SJCRH30 (cell line): ENCODE data around the gene ACTL8. TPM values are rescaled to one million over a fixed set of nuclear protein-coding genes. Genes with fewer than 3 reads are reported as not detected.

ENCODE experiments used
- DNase-seq, 2 experiments: peaks; one replicate each; pipeline ENCODE4 v3.0.0-alpha.2; 2015 to 2020
- H3K27ac ChIP-seq: fragments of 250-450 bp; sonication (Bioruptor Pico); 2 replicates; pipeline ENCODE4 v1.5.1; 2020; ENCODE audit warnings: mild to moderate bottlenecking, moderate library complexity
- H3K27me3 ChIP-seq: fragments of 250-450 bp; sonication (Bioruptor Pico); 2 replicates; pipeline ENCODE4 v1.5.1; 2020; ENCODE audit warnings: mild to moderate bottlenecking, moderate library complexity
- H3K36me3 ChIP-seq: fragments of 250-450 bp; sonication (Bioruptor Pico); 2 replicates; pipeline ENCODE4 v1.5.1; 2020; ENCODE audit warnings: mild to moderate bottlenecking, moderate library complexity
- H3K4me1 ChIP-seq: fragments of 250-450 bp; sonication (Bioruptor Pico); 2 replicates; pipeline ENCODE4 v1.5.1; 2020; ENCODE audit warnings: mild to moderate bottlenecking, moderate library complexity
- H3K4me3 ChIP-seq: fragments of 250-450 bp; sonication (Bioruptor Pico); 2 replicates; pipeline ENCODE4 v1.5.1; 2020; ENCODE audit warnings: mild to moderate bottlenecking, moderate library complexity
- H3K9me3 ChIP-seq: fragments of 250-450 bp; sonication (Bioruptor Pico); replicated peaks from 2 replicates; pipeline ENCODE4 v1.5.1; 2020; ENCODE audit warnings: mild to moderate bottlenecking, moderate library complexity
- total RNA-seq: library from RNA; depleted of rRNA; stranded (reverse); fragments of >200 nt; shearing (Covaris generic); gene quantifications from 2 replicates; pipeline ENCODE4 v1.2.3, GENCODE V29; 2014; rRNA removed

ACTL8 gene
- total RNA-seq, result 0.08 and 0.13 TPM in 2 replicates

GRCh38 chr1:17755120-17755519, at the start of gene ACTL8:
Gene ACTL8 (plus strand): TSS chr1:17755333. CDS start chr1:17823009, 67,676 bp downstream.
- DNase-seq, result no peak
- Histone ChIP-seq H3K27ac (no peak within 1 kb of the TSS), H3K9me3 (peaks cover 3% of the 10 kb centered on the region), H3K4me1 (no peaks in the 10 kb centered on the region), H3K4me3 (no peak within 1 kb of the TSS), H3K36me3 (no peaks in the 10 kb centered on the region), H3K27me3 (no peaks in the 10 kb centered on the region)

GRCh38 chr1:17706445-17706844, 48.7 kb upstream of the ACTL8 start:
- no peaks in the 10 kb centered on the region for H3K4me1 ChIP-seq
- H3K27me3 ChIP-seq, result peaks cover 4% of the 10 kb centered on the region; the same call in 1 of the 2 replicates
- H3K27ac ChIP-seq, result no peak overlapping the region
- no peak overlapping the region for H3K4me3 ChIP-seq
- no peak for DNase-seq
- H3K36me3 ChIP-seq, result no peaks in the 10 kb centered on the region
- no peaks in the 10 kb centered on the region for H3K9me3 ChIP-seq

GRCh38 chr1:17709981-17710380, 45.2 kb upstream of the ACTL8 start:
- no peaks in the 10 kb centered on the region for H3K36me3 ChIP-seq
- no peaks in the 10 kb centered on the region for H3K4me1 ChIP-seq
- no peak overlapping the region for H3K4me3 ChIP-seq
- H3K27ac ChIP-seq, result no peak overlapping the region
- no peaks in the 10 kb centered on the region for H3K9me3 ChIP-seq
- DNase-seq, result no peak
- peaks cover under 1% of the 10 kb centered on the region; the same call in 1 of the 2 replicates for H3K27me3 ChIP-seq

- H3K27me3 ChIP-seq, result no peaks in the 10 kb centered on the region
- no peaks in the 10 kb centered on the region for H3K36me3 ChIP-seq
- no peak overlapping the region for H3K4me3 ChIP-seq
- H3K9me3 ChIP-seq, result no peaks in the 10 kb centered on the region
- DNase-seq, result no peak
- no peak overlapping the region for H3K27ac ChIP-seq
- H3K4me1 ChIP-seq, result no peaks in the 10 kb centered on the region
Observed at GRCh38 chr1:17710889-17711576, 44.1 kb upstream of the ACTL8 start.

- Histone ChIP-seq H3K27ac (no peak overlapping the region), H3K9me3 (no peaks in the 10 kb centered on the region), H3K4me1 (no peaks in the 10 kb centered on the region), H3K27me3 (no peaks in the 10 kb centered on the region), H3K4me3 (no peak overlapping the region), H3K36me3 (no peaks in the 10 kb centered on the region)
- no peak for DNase-seq
Observed at GRCh38 chr1:17711577-17711910, 43.6 kb upstream of the ACTL8 start.

- Histone ChIP-seq H3K4me3 (no peak overlapping the region), H3K27ac (no peak overlapping the region), H3K27me3 (no peaks in the 10 kb centered on the region), H3K36me3 (no peaks in the 10 kb centered on the region), H3K9me3 (no peaks in the 10 kb centered on the region), H3K4me1 (no peaks in the 10 kb centered on the region)
- DNase-seq, result no peak
Observed at GRCh38 chr1:17711941-17712340, 43.2 kb upstream of the ACTL8 start.

- Histone ChIP-seq H3K36me3 (no peaks in the 10 kb centered on the region), H3K27ac (no peak overlapping the region), H3K9me3 (no peaks in the 10 kb centered on the region), H3K4me1 (no peaks in the 10 kb centered on the region), H3K27me3 (no peaks in the 10 kb centered on the region), H3K4me3 (no peak overlapping the region)
- DNase-seq, result no peak
Observed at GRCh38 chr1:17713993-17714392, 41.1 kb upstream of the ACTL8 start.

GRCh38 chr1:17717594-17718535, 37.3 kb upstream of the ACTL8 start:
- H3K27me3 ChIP-seq, result 0 out of 2 replicates have a peak, but pooled peaks cover 4% of the 10 kb centered on the region
- H3K4me1 ChIP-seq, result no peaks in the 10 kb centered on the region
- H3K4me3 ChIP-seq, result no peak overlapping the region
- no peaks in the 10 kb centered on the region for H3K36me3 ChIP-seq
- no peak overlapping the region for H3K27ac ChIP-seq
- DNase-seq, result no peak
- H3K9me3 ChIP-seq, result no peaks in the 10 kb centered on the region

GRCh38 chr1:17719874-17720273, 35.3 kb upstream of the ACTL8 start:
- Histone ChIP-seq H3K9me3 (no peaks in the 10 kb centered on the region), H3K4me1 (no peaks in the 10 kb centered on the region), H3K27ac (no peak overlapping the region), H3K27me3 (0 out of 2 replicates have a peak, but pooled peaks cover 9% of the 10 kb centered on the region), H3K4me3 (no peak overlapping the region), H3K36me3 (no peaks in the 10 kb centered on the region)
- DNase-seq, result no peak

GRCh38 chr1:17721444-17721843, 33.7 kb upstream of the ACTL8 start:
- no peak overlapping the region for H3K27ac ChIP-seq
- DNase-seq, result no peak
- no peaks in the 10 kb centered on the region for H3K4me1 ChIP-seq
- no peak overlapping the region for H3K4me3 ChIP-seq
- peaks cover 13% of the 10 kb centered on the region; the same call in 1 of the 2 replicates for H3K27me3 ChIP-seq
- H3K9me3 ChIP-seq, result no peaks in the 10 kb centered on the region
- H3K36me3 ChIP-seq, result no peaks in the 10 kb centered on the region

- no peaks in the 10 kb centered on the region for H3K9me3 ChIP-seq
- no peak for DNase-seq
- peaks cover 13% of the 10 kb centered on the region; the same call in 1 of the 2 replicates for H3K27me3 ChIP-seq
- no peak overlapping the region for H3K4me3 ChIP-seq
- no peak overlapping the region for H3K27ac ChIP-seq
- no peaks in the 10 kb centered on the region for H3K4me1 ChIP-seq
- H3K36me3 ChIP-seq, result no peaks in the 10 kb centered on the region
Observed at GRCh38 chr1:17723684-17724083, 31.4 kb upstream of the ACTL8 start.

GRCh38 chr1:17724150-17724549, 31.0 kb upstream of the ACTL8 start:
- no peak overlapping the region for H3K4me3 ChIP-seq
- DNase-seq, result no peak
- no peaks in the 10 kb centered on the region for H3K36me3 ChIP-seq

GRCh38 chr1:17725084-17725719, 29.9 kb upstream of the ACTL8 start:
- Histone ChIP-seq H3K36me3 (no peaks in the 10 kb centered on the region), H3K4me3 (no peak overlapping the region), H3K4me1 (no peaks in the 10 kb centered on the region), H3K9me3 (no peaks in the 10 kb centered on the region), H3K27ac (no peak overlapping the region), H3K27me3 (peaks cover 16% of the 10 kb centered on the region; the same call in 1 of the 2 replicates)
- peak; percentile 17 to 34 for DNase-seq

More at GRCh38 chr1:17724150-17724549, 31.0 kb upstream of the ACTL8 start:
- H3K4me1 ChIP-seq, result no peaks in the 10 kb centered on the region
- peaks cover 13% of the 10 kb centered on the region; the same call in 1 of the 2 replicates for H3K27me3 ChIP-seq
- no peak overlapping the region for H3K27ac ChIP-seq
- no peaks in the 10 kb centered on the region for H3K9me3 ChIP-seq

GRCh38 chr1:17725811-17726582, 29.1 kb upstream of the ACTL8 start:
- Histone ChIP-seq H3K4me3 (no peak overlapping the region), H3K9me3 (no peaks in the 10 kb centered on the region), H3K27ac (no peak overlapping the region), H3K4me1 (no peaks in the 10 kb centered on the region), H3K36me3 (no peaks in the 10 kb centered on the region), H3K27me3 (peaks cover 17% of the 10 kb centered on the region; the same call in 1 of the 2 replicates)
- no peak for DNase-seq
